ENCODE measurements around the gene FYB2.

The FYB2 gene

DNA sequence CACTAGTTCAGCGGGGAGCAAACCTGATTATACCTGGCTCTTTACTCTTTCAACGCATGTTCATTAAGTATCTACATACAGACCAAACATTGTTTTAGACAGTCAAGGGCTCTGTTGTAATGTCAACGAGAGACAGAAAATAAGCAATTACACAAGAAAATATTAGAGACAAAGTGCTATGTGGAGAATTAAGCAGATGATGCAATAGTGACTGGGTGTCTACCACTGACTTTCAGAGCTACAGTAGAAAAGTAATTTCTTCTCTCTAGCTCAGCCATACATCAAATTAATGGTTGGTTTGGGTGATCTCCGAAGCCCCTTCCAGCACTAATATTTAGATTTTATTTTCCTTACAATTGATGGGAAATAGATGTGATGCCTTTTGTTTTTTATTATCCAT is 23.3 kb downstream of the FYB2 start:
- in situ Hi-C loops (cut with HindIII; ENCODE audit: low pct_ligation_motif_present, low sequenced_read_pairs), result no loop called here
- Histone ChIP-seq H3K36me3 (replicated peaks) (no peaks in the 10 kb centered on the region), H3K4me3 (ENCODE audit: low read depth, low read length) (no peak overlapping the region), H3K27me3 (replicated peaks) (no peaks in the 10 kb centered on the region), H3K27ac (no peak overlapping the region)
- no peak for DNase-seq
- TF ChIP-seq, protein P1, sequence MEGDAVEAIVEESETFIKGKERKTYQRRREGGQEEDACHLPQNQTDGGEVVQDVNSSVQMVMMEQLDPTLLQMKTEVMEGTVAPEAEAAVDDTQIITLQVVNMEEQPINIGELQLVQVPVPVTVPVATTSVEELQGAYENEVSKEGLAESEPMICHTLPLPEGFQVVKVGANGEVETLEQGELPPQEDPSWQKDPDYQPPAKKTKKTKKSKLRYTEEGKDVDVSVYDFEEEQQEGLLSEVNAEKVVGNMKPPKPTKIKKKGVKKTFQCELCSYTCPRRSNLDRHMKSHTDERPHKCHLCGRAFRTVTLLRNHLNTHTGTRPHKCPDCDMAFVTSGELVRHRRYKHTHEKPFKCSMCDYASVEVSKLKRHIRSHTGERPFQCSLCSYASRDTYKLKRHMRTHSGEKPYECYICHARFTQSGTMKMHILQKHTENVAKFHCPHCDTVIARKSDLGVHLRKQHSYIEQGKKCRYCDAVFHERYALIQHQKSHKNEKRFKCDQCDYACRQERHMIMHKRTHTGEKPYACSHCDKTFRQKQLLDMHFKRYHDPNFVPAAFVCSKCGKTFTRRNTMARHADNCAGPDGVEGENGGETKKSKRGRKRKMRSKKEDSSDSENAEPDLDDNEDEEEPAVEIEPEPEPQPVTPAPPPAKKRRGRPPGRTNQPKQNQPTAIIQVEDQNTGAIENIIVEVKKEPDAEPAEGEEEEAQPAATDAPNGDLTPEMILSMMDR (IDR thresholded peaks at IDR 0.05; ENCODE audit: low read depth, low read length, missing control alignments), result no peak

DNA sequence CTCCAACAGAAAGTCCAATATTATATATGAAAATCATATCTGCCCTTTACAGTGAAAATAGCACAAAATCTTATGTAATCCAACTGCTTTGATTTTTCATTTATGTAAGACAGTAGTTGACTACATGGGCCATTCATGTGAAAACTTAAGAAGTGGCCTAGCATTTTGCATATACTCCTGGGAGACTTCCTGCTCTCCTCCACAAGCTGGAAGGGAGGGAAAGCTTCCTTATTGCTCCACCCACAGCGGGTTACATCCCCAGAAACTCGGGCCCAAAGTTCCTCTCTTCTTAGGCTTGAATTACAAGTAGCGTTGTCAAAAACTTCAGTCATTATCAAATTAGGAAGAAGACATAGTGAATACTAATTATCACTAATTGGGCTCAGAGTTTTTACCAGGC is 29.2 kb downstream of the FYB2 start:
- Histone ChIP-seq H3K36me3 (replicated peaks) (no peaks in the 10 kb centered on the region), H3K27ac (no peak overlapping the region), H3K27me3 (replicated peaks) (no peaks in the 10 kb centered on the region), H3K4me3 (ENCODE audit: low read depth, low read length) (no peak overlapping the region)
- DNase-seq, result no peak
- in situ Hi-C loops (cut with HindIII; ENCODE audit: low pct_ligation_motif_present, low sequenced_read_pairs), result no loop called here
- TF ChIP-seq, protein P1 (IDR thresholded peaks at IDR 0.05; ENCODE audit: low read depth, low read length, missing control alignments), result no peak

GRCh38 chr1:56788588-56788987 is 30.6 kb downstream of the FYB2 start:
- Histone ChIP-seq H3K27ac (no peak overlapping the region), H3K36me3 (replicated peaks) (no peaks in the 10 kb centered on the region), H3K4me3 (ENCODE audit: low read depth, low read length) (no peak overlapping the region), H3K27me3 (replicated peaks) (no peaks in the 10 kb centered on the region)
- TF ChIP-seq, protein P1 (IDR thresholded peaks at IDR 0.05; ENCODE audit: low read depth, low read length, missing control alignments), result no peak
- peak; percentile 22 for DNase-seq
- in situ Hi-C loops (cut with HindIII; ENCODE audit: low pct_ligation_motif_present, low sequenced_read_pairs), result no loop called here

DNA sequence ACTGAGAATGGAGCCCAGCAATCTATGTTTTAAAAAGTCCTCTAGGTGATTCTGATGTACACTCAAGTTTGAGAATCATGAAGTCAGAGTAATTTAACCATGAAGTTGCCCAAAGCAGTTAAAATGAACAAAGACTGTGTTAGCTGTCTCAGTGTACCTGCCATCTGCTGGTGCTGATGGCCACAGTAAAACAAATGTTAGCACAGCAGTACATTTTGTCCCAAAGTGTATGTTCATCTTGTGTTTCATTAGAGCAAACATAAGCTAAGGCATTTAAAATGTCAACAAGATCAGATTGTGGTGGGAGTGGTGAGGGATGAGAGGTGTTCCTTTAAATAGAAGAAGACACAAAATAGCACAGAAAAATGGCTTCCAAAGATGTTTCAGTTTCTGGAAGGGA is 31.1 kb downstream of the FYB2 start:
- TF ChIP-seq, protein P1 (IDR thresholded peaks at IDR 0.05; ENCODE audit: low read depth, low read length, missing control alignments), result no peak
- no peaks in the 10 kb centered on the region for H3K27me3 ChIP-seq (replicated peaks)
- no peak overlapping the region for H3K27ac ChIP-seq
- no peaks in the 10 kb centered on the region for H3K36me3 ChIP-seq (replicated peaks)
- in situ Hi-C loops (cut with HindIII; ENCODE audit: low pct_ligation_motif_present, low sequenced_read_pairs), result no loop called here
- no peak for DNase-seq
- no peak overlapping the region for H3K4me3 ChIP-seq (ENCODE audit: low read depth, low read length)

GRCh38 chr1:56787330-56787729 is 31.9 kb downstream of the FYB2 start:
- in situ Hi-C loops (cut with HindIII; ENCODE audit: low pct_ligation_motif_present, low sequenced_read_pairs), result no loop called here
- DNase-seq, result no peak
- H3K4me3 ChIP-seq (ENCODE audit: low read depth, low read length), result no peak overlapping the region
- TF ChIP-seq, protein P1 (IDR thresholded peaks at IDR 0.05; ENCODE audit: low read depth, low read length, missing control alignments), result no peak
- H3K27me3 ChIP-seq (replicated peaks), result no peaks in the 10 kb centered on the region
- H3K27ac ChIP-seq, result no peak overlapping the region
- H3K36me3 ChIP-seq (replicated peaks), result no peaks in the 10 kb centered on the region

GRCh38 chr1:56782773-56783172 is 36.4 kb downstream of the FYB2 start:
- in situ Hi-C loops (cut with HindIII; ENCODE audit: low pct_ligation_motif_present, low sequenced_read_pairs), result no loop called here
- TF ChIP-seq, protein P1 (IDR thresholded peaks at IDR 0.05; ENCODE audit: low read depth, low read length, missing control alignments), result no peak
- H3K4me3 ChIP-seq (ENCODE audit: low read depth, low read length), result no peak overlapping the region
- DNase-seq, result no peak
- H3K27me3 ChIP-seq (replicated peaks), result no peaks in the 10 kb centered on the region
- no peaks in the 10 kb centered on the region for H3K36me3 ChIP-seq (replicated peaks)
- no peak overlapping the region for H3K27ac ChIP-seq
